ENCODE results near the gene MTHFSD.

- no peak for TF ChIP-seq CTCF (IDR thresholded peaks at IDR 0.05)
- no peak for TF ChIP-seq POLR2A (IDR thresholded peaks at IDR 0.05)
Measured at GRCh38 chr16:86481607-86482006, 73.4 kb downstream of the MTHFSD start.
